Stimulated activated CD4-positive, alpha-beta T cell treated with anti-CD3 and anti-CD28 coated beads, Interleukin-1b, Interleukin-23, amount 100 ng/mL, for 48 hours (primary cell): ENCODE data around the gene SND1.
"Not testable (repeated sequence)": the region's sequence is repeated elsewhere in the genome, so short reads cannot be mapped to it uniquely, and the experiment has no call there.

ENCODE experiments used
- DNase-seq: peaks from one replicate; pipeline ENCODE4 v3.0.0-alpha.2; 2020

The SND1 gene

GRCh38 chr7:127810696-127811660, 159.0 kb downstream of the SND1 start:
- no peak for DNase-seq

DNA sequence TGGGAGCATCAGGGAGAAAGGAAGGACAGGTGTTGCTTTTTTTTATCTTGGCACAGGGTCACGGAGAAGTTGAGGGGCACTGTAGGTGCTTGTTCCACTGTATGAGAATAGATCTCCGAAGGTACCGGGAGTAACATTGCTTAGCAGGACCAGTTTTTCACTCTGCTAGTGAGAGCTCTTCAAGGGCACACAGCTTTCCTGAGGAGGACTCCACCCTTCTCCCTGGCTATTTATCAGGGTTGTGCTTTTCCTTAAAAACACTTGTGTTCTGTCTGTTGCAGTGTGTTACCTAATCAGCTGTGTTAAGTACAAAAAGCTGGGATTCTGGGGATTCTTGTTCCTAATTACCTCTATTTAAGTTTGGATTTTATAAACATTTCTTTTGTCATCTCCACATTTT, 160.5 kb downstream of the SND1 start:
- no peak for DNase-seq

DNA sequence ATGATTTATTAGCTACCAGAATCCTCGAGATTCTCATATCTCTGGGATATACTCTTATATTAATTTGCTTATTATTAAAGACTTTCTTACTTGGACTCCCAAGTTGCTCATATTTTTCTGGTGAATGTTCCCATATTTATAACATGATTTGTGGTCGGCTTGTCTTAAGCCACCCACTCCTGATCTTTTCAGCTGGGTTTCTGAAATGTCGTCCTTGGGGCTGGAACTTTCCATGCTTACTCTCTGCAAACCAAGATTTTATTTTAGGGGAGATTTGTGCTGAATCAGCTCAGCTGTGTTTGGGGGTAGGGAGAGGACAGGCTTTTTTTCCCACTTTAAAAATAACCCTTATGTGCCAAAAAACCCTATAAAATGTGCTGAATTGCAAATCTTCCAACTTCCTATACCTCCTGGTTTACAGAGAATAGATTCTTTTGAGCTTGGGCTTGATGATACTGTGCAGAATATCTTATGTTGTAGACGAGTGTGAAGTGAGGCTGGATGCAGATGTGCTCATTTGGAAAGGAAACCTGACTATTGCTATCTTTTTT, 162.1 kb downstream of the SND1 start:
- DNase-seq: no peak

DNA sequence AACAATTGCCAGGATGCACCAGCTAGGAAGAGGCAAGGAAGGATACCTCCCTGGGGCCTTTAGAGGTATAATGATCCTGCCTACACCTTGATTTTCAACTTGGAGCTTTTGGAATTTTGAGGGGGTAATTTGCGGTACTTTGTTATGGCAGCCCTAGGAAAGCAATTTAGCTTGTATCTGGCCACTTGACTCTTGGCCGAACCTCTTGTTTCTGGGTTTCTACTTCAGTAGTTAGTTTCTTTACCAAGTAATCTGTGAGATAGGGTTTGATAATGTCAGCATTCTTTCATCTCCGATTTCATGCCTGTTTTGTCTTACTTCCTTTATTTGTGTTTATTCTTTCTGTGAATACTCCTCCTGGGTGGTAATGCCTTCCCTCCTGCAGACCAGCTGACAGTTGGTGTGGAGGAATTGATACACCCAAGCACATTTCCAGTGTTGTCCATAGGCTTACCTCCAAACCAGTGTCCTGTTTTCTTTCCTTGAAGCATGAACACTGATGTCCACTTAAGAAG, 163.7 kb downstream of the SND1 start:
- no peak for DNase-seq

DNA sequence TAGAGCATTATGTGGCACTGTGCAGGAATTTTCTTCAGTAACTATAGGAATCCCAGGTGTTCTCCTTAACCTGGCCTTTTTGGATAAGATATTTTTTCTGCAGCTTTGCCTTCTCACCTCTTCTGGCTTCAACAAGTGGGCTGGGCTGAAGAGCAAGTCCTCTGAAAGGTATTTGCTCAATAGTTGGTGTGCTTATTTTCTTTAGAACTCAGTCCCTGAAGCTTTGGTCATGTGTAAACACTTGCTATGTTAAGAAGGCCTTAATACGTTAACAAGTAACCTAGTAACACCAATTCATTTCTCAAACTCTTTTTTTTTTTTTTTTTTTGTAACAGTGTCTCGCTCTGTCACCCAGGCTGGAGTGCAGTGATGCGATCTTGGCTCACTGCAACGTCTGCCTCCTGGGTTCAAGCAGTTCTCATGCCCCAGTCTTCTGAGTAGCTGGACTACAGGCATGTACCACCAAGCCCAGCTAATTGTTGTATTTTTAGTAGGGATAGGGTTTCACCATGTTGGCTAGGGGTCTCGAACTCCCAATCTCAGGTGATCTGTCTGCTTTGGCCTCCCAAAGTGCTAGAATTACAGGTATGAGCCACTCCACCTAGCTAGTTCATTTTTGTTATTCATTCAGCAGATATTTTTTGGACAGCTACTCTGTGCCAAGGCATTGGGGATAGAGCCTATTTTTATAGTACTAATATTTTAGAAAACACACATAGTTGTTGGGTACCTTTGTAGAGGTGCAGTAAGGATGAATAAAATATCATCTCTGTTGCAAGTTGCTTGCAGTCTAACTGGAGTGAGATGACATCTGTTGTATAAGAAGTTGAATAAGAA, 164.6 kb downstream of the SND1 start:
- no peak for DNase-seq

GRCh38 chr7:127817466-127817865, 165.5 kb downstream of the SND1 start:
- DNase-seq: no peak

- DNase-seq: no peak
These were observed 166.3 kb downstream of the SND1 start for GRCh38 chr7:127818306-127818705.

DNA sequence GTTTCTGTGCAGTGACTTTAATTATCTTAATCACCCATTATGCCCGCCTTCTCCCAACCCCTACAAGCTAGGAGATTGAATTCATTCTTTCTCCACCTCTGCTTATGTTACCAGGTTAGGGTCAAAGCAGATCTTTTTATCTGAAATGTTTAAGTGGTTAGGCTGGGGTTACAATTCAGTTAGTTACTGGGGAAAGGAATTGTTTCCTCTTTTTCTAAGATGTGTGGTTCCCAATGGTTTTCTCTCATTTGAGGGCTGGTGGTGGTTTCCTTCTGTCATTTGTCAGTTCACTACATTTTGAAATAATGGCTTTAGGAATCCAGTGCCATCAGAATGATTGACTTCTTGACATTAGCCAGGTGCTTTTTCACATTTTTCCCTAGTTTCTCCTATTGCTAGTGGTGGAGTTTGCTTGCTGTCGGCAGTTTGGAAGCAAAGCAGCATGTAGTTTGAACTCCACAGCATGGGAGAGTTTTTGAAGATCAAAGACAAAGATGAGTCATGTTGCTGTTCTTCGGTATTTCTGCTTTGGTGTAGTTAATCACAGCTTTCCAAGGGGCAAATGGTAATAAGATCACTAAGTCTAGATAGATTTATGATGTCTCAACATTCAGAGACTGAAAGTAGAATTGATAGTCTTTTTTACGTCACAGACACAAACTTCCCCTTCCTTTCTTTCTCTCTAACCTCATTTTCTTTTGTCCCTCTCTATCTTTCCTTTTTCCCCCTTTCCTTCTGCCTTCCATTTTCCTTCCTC, 168.2 kb downstream of the SND1 start:
- DNase-seq: no peak

DNA sequence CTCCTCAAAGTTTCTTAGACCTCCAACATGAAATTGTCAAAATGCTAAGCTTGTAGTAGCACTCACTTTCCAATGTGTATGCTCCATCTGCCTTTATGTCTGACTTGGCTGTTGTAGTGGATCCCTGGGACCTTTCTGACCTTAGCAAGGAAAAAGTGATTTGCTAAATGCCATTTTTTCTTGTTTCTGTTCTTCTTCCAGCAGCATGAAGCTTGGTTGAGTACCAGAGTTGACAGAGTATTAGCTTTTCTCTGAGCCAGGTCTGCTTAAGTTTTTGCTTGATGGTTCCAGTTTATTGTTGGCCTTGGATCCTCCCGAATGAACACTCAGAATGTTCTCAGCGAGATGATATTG, 168.7 kb downstream of the SND1 start:
- DNase-seq: no peak

- DNase-seq: no peak
These were observed 169.2 kb downstream of the SND1 start for GRCh38 chr7:127821146-127821545.

DNA sequence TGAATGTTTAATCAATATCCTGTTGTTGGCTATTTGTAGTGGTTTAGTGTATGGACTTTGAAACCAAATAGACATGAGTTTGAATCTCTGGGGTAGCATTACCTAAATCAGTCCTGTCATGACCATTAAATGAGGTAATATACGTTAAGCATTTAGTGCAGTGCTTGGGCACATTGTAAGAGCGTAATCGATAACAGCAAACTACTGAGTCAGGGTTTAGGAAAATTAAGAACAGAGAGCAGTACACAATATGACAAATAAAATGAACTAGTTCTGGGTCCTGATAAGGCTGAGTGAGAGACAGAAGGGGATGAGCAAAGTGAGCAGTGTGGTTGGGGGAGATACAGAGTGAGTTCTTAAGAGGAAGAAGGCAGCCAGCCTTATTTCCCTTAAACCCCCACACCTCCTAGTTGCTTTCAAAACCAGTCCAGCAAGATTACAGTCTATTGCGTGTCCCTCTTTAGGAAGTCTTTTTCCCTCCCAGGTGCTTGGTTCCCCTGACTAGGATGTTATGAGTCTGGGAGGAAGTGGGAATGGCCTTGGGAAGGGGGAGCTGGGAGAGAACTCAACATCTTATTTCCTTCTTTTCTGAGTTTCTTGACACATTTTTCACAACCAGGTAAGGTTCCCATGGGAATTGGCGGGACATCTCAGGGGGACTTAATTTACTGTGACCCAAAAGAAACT, 171.0 kb downstream of the SND1 start:
- no peak for DNase-seq

- no peak for DNase-seq
These were observed 172.7 kb downstream of the SND1 start for GRCh38 chr7:127824682-127825081.

DNA sequence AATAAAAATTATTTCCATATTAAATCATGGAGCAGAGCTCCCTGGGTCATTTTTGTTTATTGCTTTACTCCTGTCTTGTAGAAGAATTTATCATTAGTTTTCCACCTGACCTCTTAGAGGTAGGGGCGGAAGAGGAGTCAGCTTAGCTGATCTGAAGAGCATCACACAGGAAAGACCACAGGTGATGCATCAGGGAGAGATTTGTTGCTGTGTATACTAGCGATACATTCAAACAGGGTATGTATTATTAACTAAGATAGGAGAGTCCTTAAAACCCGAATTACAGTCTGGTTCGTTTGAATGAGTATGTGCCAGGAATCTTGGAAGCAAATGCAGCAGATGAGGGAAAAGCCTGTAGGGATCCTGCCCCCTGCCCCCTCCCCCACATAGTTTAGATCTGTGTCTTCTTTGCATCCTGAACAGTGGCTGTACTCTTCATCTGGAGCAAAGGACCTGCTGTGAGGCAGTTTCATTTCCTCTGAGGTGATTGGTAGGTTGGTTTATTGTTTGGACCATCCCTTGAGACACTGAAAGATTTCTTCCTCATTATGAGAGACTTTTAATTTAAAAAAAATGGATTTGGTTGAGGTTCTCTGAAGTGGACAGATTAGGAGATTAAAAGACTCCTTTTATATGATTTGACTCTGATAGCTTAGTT, 177.0 kb downstream of the SND1 start:
- DNase-seq: no peak

DNA sequence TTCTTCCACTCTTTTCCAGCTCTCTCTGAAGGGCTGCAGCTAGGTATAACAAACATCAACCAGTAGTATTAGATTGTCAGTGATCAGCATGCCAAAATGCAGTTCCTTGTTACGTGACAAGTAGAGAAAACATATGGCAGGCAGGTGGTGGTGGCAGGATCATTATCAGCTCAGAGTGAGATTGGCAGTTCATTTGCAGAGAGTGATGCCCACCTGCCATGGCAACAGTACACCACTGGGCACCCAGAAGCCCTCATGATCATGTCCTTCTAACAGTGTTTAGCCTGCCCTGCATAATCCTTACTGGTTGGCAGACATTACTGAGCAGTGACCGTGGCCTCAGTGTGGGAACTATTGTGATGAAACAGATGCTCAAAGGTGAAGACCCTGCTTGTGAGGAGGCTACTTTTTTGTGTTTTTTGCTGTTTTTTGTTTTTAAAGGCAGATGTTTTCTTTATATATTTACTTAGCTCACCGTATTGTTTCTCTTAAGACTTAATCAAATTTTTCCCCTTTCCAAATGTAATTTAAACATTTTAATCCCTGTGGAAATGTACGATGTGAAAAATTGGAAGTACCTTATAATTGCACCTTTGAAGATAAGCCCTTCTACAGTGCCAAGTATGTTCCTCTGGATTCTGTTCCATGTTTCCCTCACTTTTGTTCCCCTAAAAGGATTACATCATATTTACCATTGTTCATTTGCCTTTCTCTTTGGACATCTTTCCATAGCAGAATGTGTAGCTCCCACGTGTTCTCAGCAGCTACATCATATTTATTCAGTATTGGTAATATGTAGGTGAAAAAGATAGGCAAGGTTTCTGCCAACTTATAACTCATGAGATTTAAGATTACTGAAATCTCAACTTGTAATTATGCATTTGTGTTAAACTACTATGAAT, 179.6 kb downstream of the SND1 start:
- no peak for DNase-seq

- DNase-seq: no peak
These were observed 180.6 kb downstream of the SND1 start for GRCh38 chr7:127832592-127832991.

GRCh38 chr7:127833641-127834040, 181.6 kb downstream of the SND1 start:
- no peak for DNase-seq

DNA sequence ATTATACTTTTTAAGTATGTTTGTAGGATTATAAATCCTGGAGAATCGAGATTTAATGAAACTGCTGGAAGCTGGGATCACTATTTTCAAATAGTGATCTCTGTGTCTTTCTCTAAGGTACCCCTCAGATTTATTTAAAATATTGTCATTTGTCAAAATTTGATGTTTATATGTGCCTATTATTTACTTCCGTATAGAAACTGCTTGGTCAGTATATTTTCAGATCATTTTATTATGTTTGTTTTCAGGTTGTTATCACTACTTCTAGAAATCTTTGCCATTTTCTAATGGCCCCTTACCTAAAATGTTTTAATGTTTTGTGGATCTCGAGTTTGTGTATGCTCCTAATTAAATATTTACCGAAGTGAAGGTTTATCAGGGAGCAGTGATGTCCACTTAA, 183.7 kb downstream of the SND1 start:
- DNase-seq: no peak

GRCh38 chr7:127837816-127838410, 185.9 kb downstream of the SND1 start:
- not testable (repeated sequence) for DNase-seq

GRCh38 chr7:127838816-127839415, 186.9 kb downstream of the SND1 start:
- no peak for DNase-seq
